Measurements from ENCODE around the gene NTM.

DNA sequence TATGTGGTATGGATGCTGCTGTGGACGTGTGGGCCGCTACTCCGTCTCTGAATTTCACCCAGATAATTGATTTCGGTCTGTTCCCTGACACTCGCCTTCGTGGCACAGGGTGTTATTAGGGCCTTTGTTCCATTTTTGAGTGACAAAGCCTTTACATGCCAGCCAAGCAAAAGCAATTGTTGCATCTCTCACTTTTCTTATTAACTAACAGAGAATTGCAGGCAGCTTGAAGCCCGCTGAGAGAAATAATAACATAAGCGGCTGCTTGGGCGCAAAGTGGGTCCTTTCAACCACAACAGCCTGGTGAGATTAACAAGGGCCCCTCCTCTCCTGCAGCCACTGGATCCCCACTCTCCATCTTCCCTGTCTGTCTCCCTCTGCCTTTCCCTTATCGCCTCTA is 449.4 kb downstream of the NTM start:
- TF ChIP-seq, protein P1, sequence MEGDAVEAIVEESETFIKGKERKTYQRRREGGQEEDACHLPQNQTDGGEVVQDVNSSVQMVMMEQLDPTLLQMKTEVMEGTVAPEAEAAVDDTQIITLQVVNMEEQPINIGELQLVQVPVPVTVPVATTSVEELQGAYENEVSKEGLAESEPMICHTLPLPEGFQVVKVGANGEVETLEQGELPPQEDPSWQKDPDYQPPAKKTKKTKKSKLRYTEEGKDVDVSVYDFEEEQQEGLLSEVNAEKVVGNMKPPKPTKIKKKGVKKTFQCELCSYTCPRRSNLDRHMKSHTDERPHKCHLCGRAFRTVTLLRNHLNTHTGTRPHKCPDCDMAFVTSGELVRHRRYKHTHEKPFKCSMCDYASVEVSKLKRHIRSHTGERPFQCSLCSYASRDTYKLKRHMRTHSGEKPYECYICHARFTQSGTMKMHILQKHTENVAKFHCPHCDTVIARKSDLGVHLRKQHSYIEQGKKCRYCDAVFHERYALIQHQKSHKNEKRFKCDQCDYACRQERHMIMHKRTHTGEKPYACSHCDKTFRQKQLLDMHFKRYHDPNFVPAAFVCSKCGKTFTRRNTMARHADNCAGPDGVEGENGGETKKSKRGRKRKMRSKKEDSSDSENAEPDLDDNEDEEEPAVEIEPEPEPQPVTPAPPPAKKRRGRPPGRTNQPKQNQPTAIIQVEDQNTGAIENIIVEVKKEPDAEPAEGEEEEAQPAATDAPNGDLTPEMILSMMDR (IDR thresholded peaks at IDR 0.05 in 8 of 11, conservative IDR thresholded peaks at IDR 0.05 in 3 of 11): no peak
- no peak for TF ChIP-seq POLR2A (IDR thresholded peaks at IDR 0.05)

All from spleen (tissue), 7 donors.